Renal cortical epithelial cell (primary cell): Measurements from ENCODE around the gene TPM2. TPM values are rescaled to one million over a fixed set of nuclear protein-coding genes. Genes with fewer than 3 reads are reported as not detected.

Source experiments
- DNase-seq: peaks from one replicate; pipeline ENCODE4 v3.0.0-alpha.2; 2011; ENCODE audit warnings: low read depth
- total RNA-seq: library from RNA; depleted of rRNA; stranded (reverse); fragments of >200 nt; gene quantifications from 2 replicates; pipeline ENCODE4 v1.2.3, GENCODE V29; 2014

Gene TPM2
- 51.4 and 124 TPM in 2 replicates for total RNA-seq

GRCh38 chr9:35689542-35690293 is at the start of gene TPM2:
Gene TPM2 (minus strand): TSS chr9:35689925. CDS start chr9:35689817, 108 bp downstream.
- DNase-seq = no peak

- DNase-seq = no peak
These were observed 49.2 kb upstream of the TPM2 start for GRCh38 chr9:35738924-35739323.

GRCh38 chr9:35738186-35738585 is 48.5 kb upstream of the TPM2 start:
- no peak for DNase-seq

- DNase-seq = no peak
These were observed 47.4 kb upstream of the TPM2 start for GRCh38 chr9:35737143-35737542.

GRCh38 chr9:35736201-35736633 is 46.5 kb upstream of the TPM2 start:
- peak; percentile 71 for DNase-seq

GRCh38 chr9:35734096-35734495 is 44.4 kb upstream of the TPM2 start:
- no peak for DNase-seq

GRCh38 chr9:35732800-35733541 is 43.2 kb upstream of the TPM2 start:
- DNase-seq = peak; percentile 72

GRCh38 chr9:35732185-35732799 is 42.6 kb upstream of the TPM2 start, which contains the start of the genes CREB3 and TLN1:
Gene CREB3 (plus strand): TSS chr9:35732666. CDS start chr9:35732773, 107 bp downstream.
Gene TLN1 (minus strand): TSS chr9:35732195. CDS start chr9:35725694, 6,501 bp downstream.
- DNase-seq = peak; percentile 96

GRCh38 chr9:35731415-35732184 is 41.9 kb upstream of the TPM2 start:
- DNase-seq = no peak

GRCh38 chr9:35730486-35730854 is 40.7 kb upstream of the TPM2 start:
- no peak for DNase-seq

GRCh38 chr9:35729700-35730485 is 40.2 kb upstream of the TPM2 start:
- peak; percentile 71 for DNase-seq

GRCh38 chr9:35729101-35729500 is 39.4 kb upstream of the TPM2 start:
- DNase-seq = no peak

- peak; percentile 92 for DNase-seq
These were observed 38.6 kb upstream of the TPM2 start for GRCh38 chr9:35728041-35728971.

GRCh38 chr9:35727676-35728040 is 37.9 kb upstream of the TPM2 start:
- DNase-seq = no peak

- peak; percentile 74 for DNase-seq
These were observed 37.2 kb upstream of the TPM2 start for GRCh38 chr9:35726931-35727330.

- no peak for DNase-seq
These were observed 35.6 kb upstream of the TPM2 start for GRCh38 chr9:35725362-35725761.

GRCh38 chr9:35723908-35724307 is 34.2 kb upstream of the TPM2 start:
- DNase-seq = no peak

- DNase-seq = no peak
These were observed 33.7 kb upstream of the TPM2 start for GRCh38 chr9:35723426-35723825.

- no peak for DNase-seq
These were observed 29.8 kb upstream of the TPM2 start for GRCh38 chr9:35719546-35719945.
